AG10803 (cell line): Measurements from ENCODE around the gene WWOX.

Source experiments
- DNase-seq: peaks from one replicate; pipeline ENCODE4 v3.0.0; 2010; ENCODE audit warnings: low read depth
- H3K4me3 ChIP-seq: 2 replicates; pipeline ENCODE4 v1.5.1; 2011; ENCODE audit warnings: mild to moderate bottlenecking, low read length, control low read depth
- CTCF ChIP-seq: conservative IDR thresholded peaks from 2 replicates; pipeline ENCODE4 v1.5.1; 2011; ENCODE audit warnings: mild to moderate bottlenecking, low read length, control low read depth, inconsistent platforms

The WWOX gene

GRCh38 chr16:79185711-79186110 is 1086.3 kb downstream of the WWOX start:
- H3K4me3 ChIP-seq, result no peak overlapping the region
- DNase-seq, result no peak
- no peak for TF ChIP-seq CTCF

GRCh38 chr16:79186196-79186595 is 1086.7 kb downstream of the WWOX start:
- no peak overlapping the region for H3K4me3 ChIP-seq
- no peak for DNase-seq
- no peak for TF ChIP-seq CTCF

- TF ChIP-seq CTCF, result no peak
- no peak for DNase-seq
- H3K4me3 ChIP-seq, result no peak overlapping the region
Measured at GRCh38 chr16:79188115-79188738, 1088.8 kb downstream of the WWOX start.

GRCh38 chr16:79188739-79189122 is 1089.3 kb downstream of the WWOX start:
- TF ChIP-seq CTCF, result no peak
- no peak overlapping the region for H3K4me3 ChIP-seq
- DNase-seq, result no peak

GRCh38 chr16:79190542-79190941 is 1091.1 kb downstream of the WWOX start:
- no peak for DNase-seq
- no peak for TF ChIP-seq CTCF
- H3K4me3 ChIP-seq, result no peak overlapping the region

GRCh38 chr16:79191933-79192332 is 1092.5 kb downstream of the WWOX start:
- no peak overlapping the region for H3K4me3 ChIP-seq
- DNase-seq, result no peak
- no peak for TF ChIP-seq CTCF

- H3K4me3 ChIP-seq, result no peak overlapping the region
- DNase-seq, result no peak
- no peak for TF ChIP-seq CTCF
Measured at GRCh38 chr16:79192904-79193303, 1093.5 kb downstream of the WWOX start.
